Mononuclear cell (primary cell): ENCODE data around the gene CAPG. TPM values are rescaled to one million over a fixed set of nuclear protein-coding genes. Genes with fewer than 3 reads are reported as not detected.
"Not testable (repeated sequence)": the region's sequence is repeated elsewhere in the genome, so short reads cannot be mapped to it uniquely, and the experiment has no call there.

Experiments used
- H3K27me3 ChIP-seq: 2 replicates; pipeline ENCODE4 v1.6.0; 2011; ENCODE audit warnings: low read length, control low read depth; ENCODE audit not compliant: insufficient read depth
- H3K4me1 ChIP-seq: 2 replicates; pipeline ENCODE4 v1.5.1; 2011; ENCODE audit warnings: mild to moderate bottlenecking, low read length, control low read depth; ENCODE audit not compliant: insufficient read depth
- H3K4me3 ChIP-seq: 2 replicates; pipeline ENCODE4 v1.5.1; 2011; ENCODE audit warnings: mild to moderate bottlenecking, low read length, moderate library complexity
- H3K9me3 ChIP-seq: 2 replicates; pipeline ENCODE4 v1.5.1; 2011; ENCODE audit warnings: low read depth, mild to moderate bottlenecking, control low read depth, low read length
- total RNA-seq: library from RNA; depleted of rRNA; stranded (reverse); fragments of >200 nt; gene quantifications from one replicate; pipeline ENCODE4 v1.2.3, GENCODE V29; 2012

Gene CAPG
- total RNA-seq, 1 donor, result 107 TPM

GRCh38 chr2:85415980-85416650 is 5.9 kb upstream of the CAPG start:
- no peak overlapping the region for H3K4me3 ChIP-seq
- no peaks in the 10 kb centered on the region for H3K27me3 ChIP-seq
- no peaks in the 10 kb centered on the region for H3K9me3 ChIP-seq
- H3K4me1 ChIP-seq, result peaks cover 73% of the 10 kb centered on the region

DNA sequence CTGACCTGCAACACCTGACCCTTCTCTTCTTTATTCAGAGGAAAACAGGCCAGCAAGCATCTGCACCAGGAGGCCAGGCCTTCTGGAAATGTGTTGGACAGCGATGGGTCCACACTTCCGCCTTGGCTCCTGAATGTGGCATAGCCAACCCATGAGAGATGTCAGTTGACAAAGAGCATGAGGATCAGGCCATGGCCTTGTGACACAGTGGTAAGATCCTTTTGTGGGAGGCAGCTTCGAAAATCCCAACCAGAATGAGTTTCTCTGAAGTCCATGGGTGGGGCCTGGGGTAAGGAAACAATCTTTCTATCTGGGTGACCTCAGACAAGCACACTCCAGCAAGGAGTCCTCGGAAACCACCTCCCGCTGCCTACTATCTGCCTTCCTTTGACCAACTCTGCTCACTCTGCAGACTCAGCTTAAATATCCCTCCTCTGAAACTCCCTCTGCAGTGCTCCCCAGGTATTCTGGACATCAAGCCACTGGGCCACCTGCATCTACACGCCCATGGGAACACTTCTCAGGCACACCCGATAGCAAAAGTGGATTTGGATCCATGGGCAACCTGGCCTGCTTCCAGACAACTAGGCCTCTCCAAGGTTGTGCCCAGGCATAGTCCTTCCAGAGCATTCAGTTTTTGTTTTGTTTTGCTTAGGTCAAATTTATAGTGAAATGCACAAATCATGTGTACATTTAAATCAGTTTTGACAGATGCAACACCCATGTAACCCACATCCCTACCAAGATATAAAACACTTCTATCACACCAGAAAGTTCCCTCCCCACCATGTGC is 4.8 kb upstream of the CAPG start:
- H3K9me3 ChIP-seq, result no peaks in the 10 kb centered on the region
- no peaks in the 10 kb centered on the region for H3K27me3 ChIP-seq
- H3K4me3 ChIP-seq, result no peak overlapping the region
- peaks cover 73% of the 10 kb centered on the region for H3K4me1 ChIP-seq

GRCh38 chr2:85414421-85414759 is 4.2 kb upstream of the CAPG start:
- not testable (repeated sequence) for H3K4me3 ChIP-seq, H3K9me3 ChIP-seq, H3K27me3 ChIP-seq
- peaks cover 73% of the 10 kb centered on the region for H3K4me1 ChIP-seq

- Histone ChIP-seq H3K4me1 (peaks cover 73% of the 10 kb centered on the region), H3K9me3 (no peaks in the 10 kb centered on the region)
Observed at GRCh38 chr2:85413592-85414420, 3.6 kb upstream of the CAPG start.

GRCh38 chr2:85411405-85411748 is 1.2 kb upstream of the CAPG start:
- Histone ChIP-seq H3K27me3 (no peaks in the 10 kb centered on the region), H3K4me3 (no peak overlapping the region), H3K9me3 (no peaks in the 10 kb centered on the region), H3K4me1 (peaks cover 86% of the 10 kb centered on the region)

More at GRCh38 chr2:85413592-85414420, 3.6 kb upstream of the CAPG start:
- H3K4me3 ChIP-seq, result peak overlapping the region; percentile 28
- H3K27me3 ChIP-seq, result no peaks in the 10 kb centered on the region

DNA sequence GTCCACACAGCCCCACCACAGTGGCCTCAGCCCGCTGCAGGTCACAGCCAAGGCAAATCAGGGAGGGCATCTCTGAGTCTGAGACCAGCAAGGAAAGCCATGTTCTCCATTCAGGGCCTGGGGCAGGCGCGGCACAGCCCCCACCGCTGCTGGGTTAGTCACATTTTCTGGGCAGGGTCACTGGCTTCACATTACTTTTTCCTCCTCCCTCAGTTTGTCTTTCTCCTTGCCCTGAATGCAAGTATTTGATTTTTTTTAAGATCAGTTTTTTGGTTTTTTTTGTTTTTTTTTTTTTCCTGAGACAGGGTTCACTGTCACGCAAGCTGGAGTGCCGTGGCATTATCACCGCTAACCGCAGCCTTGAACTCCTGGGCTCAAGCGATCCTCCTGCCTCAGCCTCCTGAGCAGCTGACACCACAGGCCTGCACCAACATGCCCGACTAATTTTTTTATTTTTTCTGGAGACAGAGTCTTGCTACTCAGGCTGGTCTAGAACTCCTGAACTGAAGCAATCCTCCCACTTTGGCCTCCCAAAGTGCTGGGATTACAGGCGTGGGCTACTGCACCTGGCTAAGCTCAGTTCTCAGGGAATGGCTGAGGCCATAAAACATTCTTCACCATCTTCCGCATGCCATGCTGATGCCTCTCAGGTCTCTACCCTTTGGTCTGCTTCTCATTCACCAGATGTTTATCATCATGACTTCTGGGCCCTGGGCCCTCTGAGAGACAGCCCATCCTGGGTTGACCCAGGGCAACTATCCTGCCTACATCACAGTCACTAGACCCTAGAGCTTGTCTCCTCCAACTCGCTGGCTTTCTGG is 628 bp upstream of the CAPG start:
- Histone ChIP-seq H3K4me1 (peaks cover 86% of the 10 kb centered on the region), H3K4me3 (no peak overlapping the region), H3K27me3 (no peaks in the 10 kb centered on the region), H3K9me3 (no peaks in the 10 kb centered on the region)

- Histone ChIP-seq H3K9me3 (no peaks in the 10 kb centered on the region), H3K27me3 (no peaks in the 10 kb centered on the region), H3K4me3 (no peak overlapping the region), H3K4me1 (peaks cover 75% of the 10 kb centered on the region)
Observed at GRCh38 chr2:85405201-85406059, 4.7 kb downstream of the CAPG start.

DNA sequence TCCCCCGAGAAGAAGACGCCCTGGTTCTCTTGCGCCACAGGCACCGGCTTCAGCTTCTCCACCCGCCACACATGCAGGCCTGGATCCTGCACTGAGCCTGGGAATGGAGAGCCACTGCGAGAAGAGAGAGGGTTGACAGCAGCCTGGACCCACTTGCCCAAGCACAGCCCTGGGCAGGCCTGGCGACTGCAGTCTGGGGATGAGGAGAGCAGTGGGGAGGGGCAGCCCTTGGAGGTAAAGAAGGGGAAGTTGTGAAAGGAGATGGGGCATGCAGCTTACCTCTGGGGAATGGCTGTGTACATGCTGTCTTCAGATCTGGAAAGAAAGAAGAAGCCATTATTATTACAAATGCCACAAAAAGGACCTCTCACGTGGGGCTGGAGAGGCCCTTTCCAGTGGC is 8.3 kb downstream of the CAPG start:
- Histone ChIP-seq H3K9me3 (no peaks in the 10 kb centered on the region), H3K27me3 (no peaks in the 10 kb centered on the region), H3K4me1 (peaks cover 40% of the 10 kb centered on the region)

GRCh38 chr2:85401464-85401805 is 8.7 kb downstream of the CAPG start:
- H3K9me3 ChIP-seq, result no peaks in the 10 kb centered on the region
- H3K27me3 ChIP-seq, result no peaks in the 10 kb centered on the region

More for the DNA sequence above, 8.3 kb downstream of the CAPG start:
- H3K4me3 ChIP-seq, result no peak overlapping the region

DNA sequence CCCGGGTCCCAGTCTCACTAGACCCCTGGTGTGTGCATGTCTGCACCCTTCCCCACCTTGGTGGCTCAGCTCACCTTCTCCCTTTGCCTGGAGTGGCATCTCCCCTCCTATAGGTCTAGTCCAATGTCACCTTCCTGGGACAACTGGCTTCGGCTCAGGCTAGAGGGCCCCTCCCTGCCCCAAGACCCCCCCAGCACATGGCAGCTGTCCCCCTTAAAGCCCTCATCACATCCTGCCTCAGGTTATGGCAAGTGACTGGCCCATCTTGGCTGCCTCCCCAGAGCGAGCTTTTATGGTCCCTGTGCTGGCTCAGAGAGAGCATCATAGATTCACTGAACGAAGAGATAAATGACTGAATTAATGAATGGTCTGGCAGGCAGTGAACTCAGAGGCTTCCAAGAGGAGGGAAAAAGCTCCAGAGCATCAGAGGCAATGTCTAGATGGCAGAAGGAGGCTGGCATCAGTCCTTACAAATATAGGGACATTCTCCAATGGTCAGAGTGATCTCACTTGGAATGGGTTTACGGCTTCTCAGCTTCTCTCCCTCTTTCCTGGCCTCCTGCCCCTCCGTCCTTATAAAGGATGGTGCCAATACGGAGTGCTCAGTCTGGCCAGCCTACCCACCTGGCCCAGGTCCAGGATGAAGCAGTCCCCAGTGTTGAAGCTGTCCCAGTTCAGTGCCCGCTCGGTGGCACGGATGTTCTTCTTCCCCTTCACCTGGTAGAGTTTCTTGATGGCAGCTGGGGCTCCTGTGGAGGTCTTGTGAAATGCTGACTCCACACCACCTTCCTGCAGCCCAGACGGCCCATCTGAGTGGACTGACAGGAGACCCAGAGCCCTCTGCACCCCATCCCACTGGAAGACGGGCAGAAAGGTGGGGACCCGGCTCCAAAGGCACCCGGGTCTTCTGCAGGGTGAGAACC is 9.4 kb downstream of the CAPG start:
- H3K4me1 ChIP-seq, result peaks cover 29% of the 10 kb centered on the region
- no peak overlapping the region for H3K4me3 ChIP-seq
- no peaks in the 10 kb centered on the region for H3K27me3 ChIP-seq
- no peaks in the 10 kb centered on the region for H3K9me3 ChIP-seq

More at GRCh38 chr2:85401464-85401805, 8.7 kb downstream of the CAPG start:
- Histone ChIP-seq H3K4me1 (peaks cover 35% of the 10 kb centered on the region), H3K4me3 (no peak overlapping the region)

GRCh38 chr2:85400023-85400422 is 10.1 kb downstream of the CAPG start:
- peaks cover 21% of the 10 kb centered on the region for H3K4me1 ChIP-seq
- no peaks in the 10 kb centered on the region for H3K9me3 ChIP-seq
- H3K4me3 ChIP-seq, result no peak overlapping the region
- no peaks in the 10 kb centered on the region for H3K27me3 ChIP-seq

GRCh38 chr2:85399183-85399455 is 11.0 kb downstream of the CAPG start:
- H3K27me3 ChIP-seq, result no peaks in the 10 kb centered on the region
- H3K4me3 ChIP-seq, result no peak overlapping the region
- peaks cover 17% of the 10 kb centered on the region for H3K4me1 ChIP-seq
- no peaks in the 10 kb centered on the region for H3K9me3 ChIP-seq

- Histone ChIP-seq H3K4me3 (no peak overlapping the region), H3K27me3 (no peaks in the 10 kb centered on the region), H3K9me3 (no peaks in the 10 kb centered on the region), H3K4me1 (peaks cover 17% of the 10 kb centered on the region)
Observed at GRCh38 chr2:85398426-85399182, 11.6 kb downstream of the CAPG start.
